Gastrocnemius medialis (tissue), 4 donors: ENCODE measurements around the gene RAD51D. TPM values are rescaled to one million over a fixed set of nuclear protein-coding genes. Genes with fewer than 3 reads are reported as not detected.

ENCODE experiments used
- ATAC-seq, 2 donors: fragments of 150-250 bp; one replicate each; pipeline ENCODE4 v1.9.1; 2016
- DNase-seq, 2 donors: peaks; one replicate each; pipeline ENCODE4 v3.0.0-alpha.2; 2019
- H3K27ac ChIP-seq, 4 donors: fragments of 200-600 bp; sonication (generic); 1 replicate in 1 of 4; 2 replicates in 3 of 4; pipeline ENCODE4 v1.5.1; 2016 to 2018; ENCODE audit warnings: mild to moderate bottlenecking in 2 of 4, moderate library complexity in 1 of 4
- H3K27me3 ChIP-seq, 3 donors: fragments of 200-600 bp; sonication (generic) in 2 of 3; 1 replicate in 1 of 3; 2 replicates in 2 of 3; pipeline versions ENCODE4 v1.5.1 to v1.6.0; 2016 to 2019; ENCODE audit warnings: mild to moderate bottlenecking in 1 of 3, moderate library complexity in 1 of 3
- H3K36me3 ChIP-seq, 2 donors: fragments of 200-600 bp; sonication (generic) in 1 of 2; one replicate each; pipeline ENCODE4 v1.5.1; 2017 to 2018
- H3K4me1 ChIP-seq, 2 donors: fragments of 200-600 bp; sonication (generic) in 1 of 2; one replicate each; pipeline ENCODE4 v1.5.1; 2016 to 2017; ENCODE audit warnings: mild to moderate bottlenecking in 2 of 2
- H3K4me3 ChIP-seq, 4 donors: fragments of 200-600 bp; sonication (generic) in 3 of 4; 1 replicate in 1 of 4; 2 replicates in 3 of 4; pipeline ENCODE4 v1.5.1; 2016 to 2019; ENCODE audit warnings: mild to moderate bottlenecking in 2 of 4
- H3K9me3 ChIP-seq, 3 donors: fragments of 200-600 bp; sonication (generic) in 2 of 3; 1 replicate in 1 of 3; 2 replicates in 2 of 3; pipeline ENCODE4 v1.5.1; 2016 to 2019
- CTCF ChIP-seq, 5 experiments: fragments of 450-650 bp in 3 of 5; fragments of 200-600 bp in 2 of 5; sonication (generic) in 2 of 5; IDR thresholded peaks in 4 of 5; conservative IDR thresholded peaks in 1 of 5; 1 replicate in 4 of 5; 2 replicates in 1 of 5; pipeline ENCODE4 v1.5.1; 2016 to 2019; ENCODE audit warnings: antibody characterized with exemption in 5 of 5, mild to moderate bottlenecking in 3 of 5, moderate library complexity in 3 of 5
- POLR2A ChIP-seq, 2 donors: fragments of 450-650 bp; IDR thresholded peaks; one replicate each; pipeline ENCODE4 v1.6.1; 2017; ENCODE audit warnings: antibody characterized with exemption in 2 of 2, mild to moderate bottlenecking in 2 of 2, moderate library complexity in 2 of 2
- in situ Hi-C, 4 donors: fragments of 200-750 bp; cut with MboI; loops; one replicate each; pipeline versions ENCODE4 v1.15.0 to v1.8.0; 2017; ENCODE audit warnings: low sequenced_read_pairs in 4 of 4
- intact Hi-C: fragments of 100-400 bp; cut with DNase I; formaldehyde crosslinking; loops from one replicate; pipeline ENCODE4 v1.15.1; 2023; ENCODE audit warnings: low total_unique reads
- total RNA-seq, 4 donors: library from RNA; depleted of rRNA; stranded (reverse); fragments of >200 nt; gene quantifications; one replicate each; pipeline versions ENCODE4 v1.1.0 to v1.2.3, GENCODE V29; 2016

The RAD51D gene
- total RNA-seq, 4 donors from 2014 or later, result 2.5 to 5.2 (median 2.8) TPM

GRCh38 chr17:35082073-35082657 lies 37.5 kb downstream of the RAD51D start:
- Histone ChIP-seq H3K36me3 (no peaks in the 10 kb centered on the region), H3K27ac (no peak overlapping the region), H3K4me3 (no peak overlapping the region), H3K27me3 (no peaks in the 10 kb centered on the region), H3K9me3 (no peaks in the 10 kb centered on the region), H3K4me1 (peaks cover 0 to 3% of the 10 kb centered on the region in 2 donors)
- no peak for TF ChIP-seq CTCF (IDR thresholded peaks at IDR 0.05 in 4 of 5, conservative IDR thresholded peaks at IDR 0.05 in 1 of 5)
- DNase-seq (no peak), ATAC-seq (no peak)
- in situ Hi-C loops (loop anchor here in 2 of 4 donors (10.0 to 25.0 kb wide), 2 partner anchors 95 to 117 kb away; partner anchors contain the start of genes CCT6B (in 1 of the 2), LIG3 (in 1 of the 2) and ZNF830 (in 1 of the 2)), intact Hi-C loops (no loop called here)

- DNase-seq, result no peak
- no peaks in the 10 kb centered on the region for H3K27me3 ChIP-seq
- H3K36me3 ChIP-seq, result no peaks in the 10 kb centered on the region
- intact Hi-C loops (no loop called here), in situ Hi-C loops (loop anchor here in 2 of 4 donors (10.0 to 25.0 kb wide), 2 partner anchors 94 to 117 kb away; partner anchors contain the start of genes CCT6B (in 1 of the 2), LIG3 (in 1 of the 2) and ZNF830 (in 1 of the 2))
- H3K27ac ChIP-seq, result no peak overlapping the region
- TF ChIP-seq CTCF (IDR thresholded peaks at IDR 0.05 in 4 of 5, conservative IDR thresholded peaks at IDR 0.05 in 1 of 5), result no peak
- TF ChIP-seq POLR2A (IDR thresholded peaks at IDR 0.05), result no peak
- no peak for ATAC-seq
- no peaks in the 10 kb centered on the region for H3K4me1 ChIP-seq
- no peaks in the 10 kb centered on the region for H3K9me3 ChIP-seq
- H3K4me3 ChIP-seq, result no peak overlapping the region
These were observed 38.0 kb downstream of the RAD51D start for GRCh38 chr17:35081638-35082037.

GRCh38 chr17:35080536-35080935 lies 39.1 kb downstream of the RAD51D start:
- DNase-seq (no peak), ATAC-seq (no peak)
- H3K27me3 ChIP-seq, result no peaks in the 10 kb centered on the region
- TF ChIP-seq CTCF (IDR thresholded peaks at IDR 0.05 in 4 of 5, conservative IDR thresholded peaks at IDR 0.05 in 1 of 5) (no peak), POLR2A (IDR thresholded peaks at IDR 0.05) (no peak)
- no peaks in the 10 kb centered on the region for H3K36me3 ChIP-seq
- no peaks in the 10 kb centered on the region for H3K4me1 ChIP-seq
- H3K27ac ChIP-seq, result no peak overlapping the region
- intact Hi-C loops, result no loop called here
- no peaks in the 10 kb centered on the region for H3K9me3 ChIP-seq
- in situ Hi-C loops, result loop anchor here in 2 of 4 donors (10.0 to 25.0 kb wide), 2 partner anchors 93 to 116 kb away; partner anchors contain the start of genes CCT6B (in 1 of the 2), LIG3 (in 1 of the 2) and ZNF830 (in 1 of the 2)
- H3K4me3 ChIP-seq, result no peak overlapping the region

GRCh38 chr17:35079547-35080423 lies 39.9 kb downstream of the RAD51D start:
- no peaks in the 10 kb centered on the region for H3K9me3 ChIP-seq
- no peak for ATAC-seq

More at GRCh38 chr17:35079547-35080423, 39.9 kb downstream of the RAD51D start:
- no peaks in the 10 kb centered on the region for H3K27me3 ChIP-seq
- intact Hi-C loops (no loop called here), in situ Hi-C loops (loop anchor here in 2 of 4 donors (10.0 to 25.0 kb wide), 2 partner anchors 92 to 115 kb away; partner anchors contain the start of genes CCT6B (in 1 of the 2), LIG3 (in 1 of the 2) and ZNF830 (in 1 of the 2))
- DNase-seq, result no peak
- TF ChIP-seq CTCF (IDR thresholded peaks at IDR 0.05 in 4 of 5, conservative IDR thresholded peaks at IDR 0.05 in 1 of 5), result no peak
- TF ChIP-seq POLR2A (IDR thresholded peaks at IDR 0.05), result no peak
- H3K27ac ChIP-seq, result no peak overlapping the region
- H3K4me1 ChIP-seq, result peaks cover 0 to 4% of the 10 kb centered on the region in 2 donors
- H3K36me3 ChIP-seq, result no peaks in the 10 kb centered on the region
- H3K4me3 ChIP-seq, result no peak overlapping the region
